Caco-2 (cell line): Measurements from ENCODE around the gene CDH7. TPM values are rescaled to one million over a fixed set of nuclear protein-coding genes. Genes with fewer than 3 reads are reported as not detected.

Experiments used
- Bru-seq: library from RNA; stranded (reverse); fragments of 400-500 nt; gene quantifications from one replicate; lab custom pipeline; 2021; lab: Mats Ljungman, UMichigan
- BruChase-seq, 2 experiments: library from RNA; stranded (reverse); fragments of 400-500 nt; gene quantifications; one replicate each; lab custom pipeline; 2021; lab: Mats Ljungman, UMichigan
- BruUV-seq: library from RNA; stranded (reverse); fragments of 400-500 nt; replicated peaks from 2 replicates; lab custom pipeline; 2021; lab: Mats Ljungman, UMichigan
- CTCF ChIA-PET: fragments of 300-600 bp; sonication (Branson Sonifier 250); formaldehyde crosslinking; loops from one replicate; lab custom pipeline; 2022; ENCODE audit warnings: antibody characterized with exemption; lab: Charles Lee
- POLR2A ChIA-PET: fragments of 300-600 bp; sonication (Branson Sonifier 250); formaldehyde crosslinking; loops from one replicate; lab custom pipeline; 2022; ENCODE audit warnings: antibody characterized with exemption; lab: Charles Lee
- DNase-seq, 2 experiments: peaks; one replicate each; pipeline versions ENCODE4 v3.0.0 to v3.0.0-alpha.2; 2020 to 2022
- H3K27me3 ChIP-seq: replicated peaks from 2 replicates; pipeline ENCODE4 v1.6.0; 2011; ENCODE audit warnings: low read length; ENCODE audit not compliant: control insufficient read depth, insufficient read depth
- H3K36me3 ChIP-seq: 2 replicates; pipeline ENCODE4 v1.5.1; 2011; ENCODE audit warnings: low read length; ENCODE audit not compliant: control insufficient read depth, insufficient read depth
- H3K4me1 ChIP-seq: fragments of 250-450 bp; sonication (Bioruptor Pico); 2 replicates; pipeline ENCODE4 v1.5.1; 2020; ENCODE audit warnings: mild to moderate bottlenecking
- H3K4me3 ChIP-seq: 2 replicates; pipeline ENCODE4 v1.5.1; 2011; ENCODE audit warnings: low read depth, mild to moderate bottlenecking, control low read depth, low read length
- H3K9me3 ChIP-seq: fragments of 250-450 bp; sonication (Bioruptor Pico); 2 replicates; pipeline ENCODE4 v1.5.1; 2020; ENCODE audit warnings: mild to moderate bottlenecking, moderate library complexity
- H3K27ac Mint-ChIP-seq: one replicate; pipeline ENCODE4 v1.8.0; 2022; ENCODE audit warnings: mixed read lengths; ENCODE audit not compliant: unreplicated experiment
- H3K27me3 Mint-ChIP-seq: one replicate; pipeline ENCODE4 v1.8.0; 2022; ENCODE audit warnings: mixed read lengths; ENCODE audit not compliant: insufficient read depth, unreplicated experiment
- H3K36me3 Mint-ChIP-seq: one replicate; pipeline ENCODE4 v1.8.0; 2022; ENCODE audit warnings: mild to moderate bottlenecking, mixed read lengths; ENCODE audit not compliant: insufficient read depth, unreplicated experiment
- H3K4me1 Mint-ChIP-seq: one replicate; pipeline ENCODE4 v1.8.0; 2022; ENCODE audit warnings: low read depth, mixed read lengths; ENCODE audit not compliant: unreplicated experiment
- H3K4me3 Mint-ChIP-seq: one replicate; pipeline ENCODE4 v1.8.0; 2022; ENCODE audit warnings: mild to moderate bottlenecking, moderate library complexity, mixed read lengths; ENCODE audit not compliant: unreplicated experiment
- H3K9me3 Mint-ChIP-seq: one replicate; pipeline ENCODE4 v1.8.0; 2022; ENCODE audit warnings: mixed read lengths; ENCODE audit not compliant: unreplicated experiment
- intact Hi-C: fragments of 100-400 bp; cut with micrococcal nuclease; formaldehyde crosslinking; loops from one replicate; pipeline ENCODE4 v1.10.0; 2022; ENCODE audit not compliant: unreplicated experiment
- long read RNA-seq: library from polyadenylated mRNA; stranded (forward); transcript quantifications from one replicate; pipeline ENCODE4 v2.0.0, GENCODE V29; 2022
- total RNA-seq: library from RNA; stranded (reverse); gene quantifications from 2 replicates; pipeline ENCODE4 v1.2.3, GENCODE V29; 2022
- TF ChIP-seq, protein P1 (sequence below), 2 experiments: fragments of 200-600 bp in 1 of 2; IDR thresholded peaks; 1 replicate in 1 of 2; 2 replicates in 1 of 2; pipeline versions ENCODE4 v1.5.1 to v1.8.0; 2011 to 2022; ENCODE audit warnings: antibody characterized with exemption in 1 of 2, control low read depth in 1 of 2, inconsistent platforms in 1 of 2, low read depth in 1 of 2, low read length in 1 of 2, mild to moderate bottlenecking in 1 of 2, moderate library complexity in 1 of 2; ENCODE audit not compliant: insufficient read depth in 1 of 2, severe bottlenecking in 1 of 2, unreplicated experiment in 1 of 2

Gene CDH7, protein sequence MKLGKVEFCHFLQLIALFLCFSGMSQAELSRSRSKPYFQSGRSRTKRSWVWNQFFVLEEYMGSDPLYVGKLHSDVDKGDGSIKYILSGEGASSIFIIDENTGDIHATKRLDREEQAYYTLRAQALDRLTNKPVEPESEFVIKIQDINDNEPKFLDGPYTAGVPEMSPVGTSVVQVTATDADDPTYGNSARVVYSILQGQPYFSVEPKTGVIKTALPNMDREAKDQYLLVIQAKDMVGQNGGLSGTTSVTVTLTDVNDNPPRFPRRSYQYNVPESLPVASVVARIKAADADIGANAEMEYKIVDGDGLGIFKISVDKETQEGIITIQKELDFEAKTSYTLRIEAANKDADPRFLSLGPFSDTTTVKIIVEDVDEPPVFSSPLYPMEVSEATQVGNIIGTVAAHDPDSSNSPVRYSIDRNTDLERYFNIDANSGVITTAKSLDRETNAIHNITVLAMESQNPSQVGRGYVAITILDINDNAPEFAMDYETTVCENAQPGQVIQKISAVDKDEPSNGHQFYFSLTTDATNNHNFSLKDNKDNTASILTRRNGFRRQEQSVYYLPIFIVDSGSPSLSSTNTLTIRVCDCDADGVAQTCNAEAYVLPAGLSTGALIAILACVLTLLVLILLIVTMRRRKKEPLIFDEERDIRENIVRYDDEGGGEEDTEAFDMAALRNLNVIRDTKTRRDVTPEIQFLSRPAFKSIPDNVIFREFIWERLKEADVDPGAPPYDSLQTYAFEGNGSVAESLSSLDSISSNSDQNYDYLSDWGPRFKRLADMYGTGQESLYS
- total RNA-seq (0.16 and 0.23 TPM in 2 replicates), Bru-seq, nascent RNA (percentile 27 among the genes with signal in this experiment), BruChase-seq, experiment 1, labeled RNA remaining after a 2-hour chase (percentile 24 among the genes with signal in this experiment), BruChase-seq, experiment 2, labeled RNA remaining after a 6-hour chase (percentile 19 among the genes with signal in this experiment)
- long read RNA-seq, partial matches to known transcripts, result 1 of 3 reads
- long read RNA-seq, other reads (novel, unspliced or antisense), result 2 of 3 reads

DNA sequence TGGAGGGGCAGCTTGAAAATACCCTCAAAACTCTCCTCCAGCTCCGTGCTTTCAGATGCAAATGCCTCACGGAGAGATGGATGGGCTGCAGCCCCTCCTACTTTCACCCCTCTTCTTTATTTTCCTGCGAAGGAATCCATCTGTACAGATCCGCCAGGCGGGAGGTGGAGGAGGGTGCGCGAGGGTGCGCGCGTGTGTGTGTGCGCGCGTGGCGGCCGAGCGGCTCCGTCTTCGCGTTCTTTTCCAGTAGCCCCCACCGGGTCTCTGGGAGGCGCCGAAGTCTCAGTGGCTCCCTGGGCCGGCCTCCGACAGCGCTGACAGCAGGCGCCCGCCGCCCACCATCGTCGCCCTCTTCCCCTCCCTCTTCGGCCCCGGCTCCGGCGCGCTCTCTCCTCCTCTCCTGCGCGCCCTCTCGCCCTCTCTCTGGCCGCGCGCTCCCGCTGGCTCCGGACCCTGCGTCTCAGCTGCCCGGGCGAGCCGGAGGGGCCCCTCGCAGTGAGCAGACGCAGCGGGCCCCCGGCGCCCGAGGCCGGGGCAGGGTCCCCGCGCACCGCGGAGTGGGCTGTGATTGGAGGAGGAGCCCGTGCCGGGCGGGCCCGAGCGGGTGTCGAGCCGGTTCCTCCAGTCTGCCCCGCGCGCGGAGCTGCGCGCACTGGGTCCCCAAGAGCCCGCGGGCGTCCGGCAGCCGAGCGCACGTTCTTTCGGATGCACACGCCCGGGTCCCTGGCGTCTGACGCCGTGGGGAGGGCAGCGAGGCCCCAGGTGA, at the start of gene CDH7:
CDH7 (plus strand) TSS at position 624 of the 766 bp plus-strand sequence. CDS start 11,831 bp downstream, outside the sequence.
- TF ChIP-seq, protein P1, sequence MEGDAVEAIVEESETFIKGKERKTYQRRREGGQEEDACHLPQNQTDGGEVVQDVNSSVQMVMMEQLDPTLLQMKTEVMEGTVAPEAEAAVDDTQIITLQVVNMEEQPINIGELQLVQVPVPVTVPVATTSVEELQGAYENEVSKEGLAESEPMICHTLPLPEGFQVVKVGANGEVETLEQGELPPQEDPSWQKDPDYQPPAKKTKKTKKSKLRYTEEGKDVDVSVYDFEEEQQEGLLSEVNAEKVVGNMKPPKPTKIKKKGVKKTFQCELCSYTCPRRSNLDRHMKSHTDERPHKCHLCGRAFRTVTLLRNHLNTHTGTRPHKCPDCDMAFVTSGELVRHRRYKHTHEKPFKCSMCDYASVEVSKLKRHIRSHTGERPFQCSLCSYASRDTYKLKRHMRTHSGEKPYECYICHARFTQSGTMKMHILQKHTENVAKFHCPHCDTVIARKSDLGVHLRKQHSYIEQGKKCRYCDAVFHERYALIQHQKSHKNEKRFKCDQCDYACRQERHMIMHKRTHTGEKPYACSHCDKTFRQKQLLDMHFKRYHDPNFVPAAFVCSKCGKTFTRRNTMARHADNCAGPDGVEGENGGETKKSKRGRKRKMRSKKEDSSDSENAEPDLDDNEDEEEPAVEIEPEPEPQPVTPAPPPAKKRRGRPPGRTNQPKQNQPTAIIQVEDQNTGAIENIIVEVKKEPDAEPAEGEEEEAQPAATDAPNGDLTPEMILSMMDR (IDR thresholded peaks at IDR 0.05; ENCODE audit: insufficient read depth in 1 of 2, low read depth in 1 of 2, low read length in 1 of 2, severe bottlenecking in 1 of 2, unreplicated experiment in 1 of 2), result no peak
- BruUV-seq, result no TSS peak
- no peaks in the 10 kb centered on the region for H3K36me3 Mint-ChIP-seq
- intact Hi-C loops, result no loop called here
- no peaks in the 10 kb centered on the region for H3K9me3 Mint-ChIP-seq
- no peak within 1 kb of the TSS for H3K4me3 Mint-ChIP-seq
- Histone ChIP-seq H3K27me3 (no peaks in the 10 kb centered on the region), H3K9me3 (no peaks in the 10 kb centered on the region), H3K4me1 (no peaks in the 10 kb centered on the region), H3K4me3 (no peak within 1 kb of the TSS), H3K36me3 (no peaks in the 10 kb centered on the region)
- H3K27ac Mint-ChIP-seq, result no peak within 1 kb of the TSS
- ChIA-PET CTCF (no interaction called here), POLR2A (no interaction called here)
- no peaks in the 10 kb centered on the region for H3K4me1 Mint-ChIP-seq
- no peak for DNase-seq
- no peaks in the 10 kb centered on the region for H3K27me3 Mint-ChIP-seq

DNA sequence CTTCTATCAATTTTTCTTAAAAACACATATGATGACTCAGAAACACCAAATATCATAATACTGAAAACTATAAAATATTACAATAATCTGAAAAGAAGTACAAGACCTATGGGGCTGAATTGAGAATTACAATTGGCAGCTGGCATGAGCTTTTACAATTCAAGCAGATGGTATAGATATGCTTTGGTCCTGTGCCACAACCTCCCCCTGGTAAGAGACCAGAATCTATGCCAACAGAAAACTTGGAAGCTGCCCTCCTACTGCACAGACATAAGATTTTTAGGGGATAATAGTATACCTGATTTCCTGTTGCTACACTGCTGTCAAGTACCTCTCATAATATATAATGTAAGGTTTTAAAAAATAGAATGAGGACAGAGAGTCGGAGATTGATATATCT, 46.8 kb upstream of the CDH7 start:
- Mint-ChIP-seq H3K9me3 (no peaks in the 10 kb centered on the region), H3K27me3 (no peaks in the 10 kb centered on the region), H3K36me3 (no peaks in the 10 kb centered on the region)

More for the DNA sequence above, 46.8 kb upstream of the CDH7 start:
- Mint-ChIP-seq H3K27ac (no peak overlapping the region), H3K4me3 (no peak overlapping the region), H3K4me1 (no peaks in the 10 kb centered on the region)
- TF ChIP-seq, protein P1 (IDR thresholded peaks at IDR 0.05; ENCODE audit: insufficient read depth in 1 of 2, low read depth in 1 of 2, low read length in 1 of 2, severe bottlenecking in 1 of 2, unreplicated experiment in 1 of 2), result no peak
- no peak for DNase-seq
- H3K27me3 ChIP-seq, result no peaks in the 10 kb centered on the region
- intact Hi-C loops, result no loop called here
- no peaks in the 10 kb centered on the region for H3K4me1 ChIP-seq
- POLR2A ChIA-PET, result no interaction called here
- H3K9me3 ChIP-seq, result no peaks in the 10 kb centered on the region
- H3K4me3 ChIP-seq, result no peak overlapping the region
- CTCF ChIA-PET, result no interaction called here
- H3K36me3 ChIP-seq, result no peaks in the 10 kb centered on the region
- BruUV-seq, result no TSS peak
